GM13976 (cell line): ENCODE results near the gene RASSF8.

Experiments used
- DNase-seq: peaks from one replicate; pipeline ENCODE4 v3.0.0; 2012; ENCODE audit warnings: low spot score
- CTCF ChIP-seq: IDR thresholded peaks from 2 replicates; pipeline ENCODE4 v1.5.1; 2012; ENCODE audit warnings: borderline replicate concordance, mild to moderate bottlenecking; ENCODE audit not compliant: insufficient read depth; ENCODE audit errors: extremely low read depth, missing control alignments, control extremely low read depth
- in situ Hi-C: fragments of 300-500 bp; cut with MboI; formaldehyde crosslinking; loops from one replicate; pipeline ENCODE4 v1.12.0; 2022; ENCODE audit warnings: low sequenced_read_pairs, mixed read lengths, inconsistent platforms; ENCODE audit not compliant: unreplicated experiment

RASSF8 gene

GRCh38 chr12:25959071-25959961 is 834 bp downstream of the RASSF8 start:
- in situ Hi-C loops, result no loop called here
- DNase-seq, result no peak
- TF ChIP-seq CTCF, result no peak

- DNase-seq, result no peak
- in situ Hi-C loops, result no loop called here
- TF ChIP-seq CTCF, result no peak
These were observed 1.7 kb downstream of the RASSF8 start for GRCh38 chr12:25960143-25960542.

GRCh38 chr12:25960961-25961360 is 2.5 kb downstream of the RASSF8 start:
- DNase-seq, result no peak
- in situ Hi-C loops, result no loop called here
- TF ChIP-seq CTCF, result no peak

GRCh38 chr12:25962932-25963525 is 4.5 kb downstream of the RASSF8 start:
- in situ Hi-C loops, result no loop called here
- TF ChIP-seq CTCF, result no peak
- DNase-seq, result no peak

- in situ Hi-C loops, result no loop called here
- TF ChIP-seq CTCF, result no peak
- no peak for DNase-seq
These were observed 7.2 kb downstream of the RASSF8 start for GRCh38 chr12:25965682-25966081.

GRCh38 chr12:25970082-25970481 is 11.6 kb downstream of the RASSF8 start:
- TF ChIP-seq CTCF, result no peak
- no peak for DNase-seq
- in situ Hi-C loops, result no loop called here
